T-cell (primary cell): ENCODE results near the gene KCNJ6. TPM values are rescaled to one million over a fixed set of nuclear protein-coding genes. Genes with fewer than 3 reads are reported as not detected.

ENCODE experiments used
- ATAC-seq, 4 experiments: fragments of 200-7000 bp in 3 of 4; fragments of 150-1000 bp in 1 of 4; cut with Tn5 transposase; replicated peaks in 1 of 4; 1 replicate in 3 of 4; 2 replicates in 1 of 4; pipeline ENCODE4 v1.10.0; 2021; ENCODE audit warnings: moderate library complexity in 3 of 4, mild to moderate bottlenecking in 2 of 4, moderate number of reproducible peaks in 1 of 4
- CTCF ChIA-PET, 2 donors: fragments of 300-600 bp; sonication (Branson Sonifier 250); formaldehyde crosslinking; loops; one replicate each; lab custom pipeline; 2022; ENCODE audit warnings: antibody characterized with exemption in 2 of 2; lab: Charles Lee
- POLR2A ChIA-PET, 2 donors: fragments of 300-600 bp; sonication (Branson Sonifier 250); formaldehyde crosslinking; loops; one replicate each; lab custom pipeline; 2022; ENCODE audit warnings: antibody characterized with exemption in 2 of 2; lab: Charles Lee
- DNase-seq, 35 experiments: peaks; one replicate each; pipeline versions ENCODE4 v3.0.0 to v3.0.0-alpha.2; 2013 to 2023
- H3K27ac ChIP-seq: one replicate; pipeline ENCODE4 v1.5.1; 2013; ENCODE audit warnings: low read length
- H3K27me3 ChIP-seq, 2 experiments: replicated peaks in 1 of 2; 1 replicate in 1 of 2; 2 replicates in 1 of 2; pipeline versions ENCODE4 v1.6.1 to v1.7.0; 2013; ENCODE audit warnings: low read length in 1 of 2, mixed read lengths in 1 of 2; ENCODE audit not compliant: control insufficient read depth in 2 of 2, insufficient read depth in 2 of 2; ENCODE audit errors: extremely low read depth in 1 of 2
- H3K36me3 ChIP-seq, 2 donors: 1 replicate in 1 of 2; 2 replicates in 1 of 2; pipeline versions ENCODE4 v1.6.1 to v1.7.0; 2013; ENCODE audit warnings: low read length in 1 of 2; ENCODE audit not compliant: control insufficient read depth in 2 of 2, insufficient read depth in 1 of 2; ENCODE audit errors: extremely low read depth in 1 of 2
- H3K4me1 ChIP-seq, 2 experiments: 1 replicate in 1 of 2; 2 replicates in 1 of 2; pipeline versions ENCODE4 v1.6.1 to v1.7.0; 2013; ENCODE audit warnings: low read length in 2 of 2, mixed read lengths in 1 of 2; ENCODE audit not compliant: insufficient read depth in 2 of 2, control insufficient read depth in 1 of 2; ENCODE audit errors: extremely low read depth in 1 of 2
- H3K4me3 ChIP-seq, 2 donors: 1 replicate in 1 of 2; 2 replicates in 1 of 2; pipeline versions ENCODE4 v1.5.1 to v1.7.0; 2013; ENCODE audit warnings: mild to moderate bottlenecking in 2 of 2, low read length in 1 of 2, moderate library complexity in 1 of 2; ENCODE audit not compliant: control insufficient read depth in 1 of 2; ENCODE audit errors: extremely low read depth in 1 of 2
- H3K9me3 ChIP-seq: 2 replicates; pipeline ENCODE4 v1.7.0; 2013
- H3K27ac Mint-ChIP-seq, 2 donors: one replicate each; pipeline ENCODE4 v1.8.0; 2020 to 2021; ENCODE audit warnings: mild to moderate bottlenecking in 2 of 2, mixed read lengths in 2 of 2
- H3K27me3 Mint-ChIP-seq, 2 donors: one replicate each; pipeline ENCODE4 v1.8.0; 2021 to 2022; ENCODE audit warnings: mixed read lengths in 2 of 2
- H3K36me3 Mint-ChIP-seq: one replicate; pipeline ENCODE4 v1.8.0; 2021; ENCODE audit warnings: mixed read lengths
- H3K4me1 Mint-ChIP-seq, 3 donors: one replicate each; pipeline ENCODE4 v1.8.0; 2020 to 2022; ENCODE audit warnings: mixed read lengths in 3 of 3, mild to moderate bottlenecking in 1 of 3
- H3K4me3 Mint-ChIP-seq, 3 donors: one replicate each; pipeline ENCODE4 v1.8.0; 2020 to 2022; ENCODE audit warnings: mild to moderate bottlenecking in 3 of 3, mixed read lengths in 3 of 3, moderate library complexity in 3 of 3
- H3K9me3 Mint-ChIP-seq, 3 donors: one replicate each; pipeline ENCODE4 v1.8.0; 2020 to 2022; ENCODE audit warnings: mixed read lengths in 3 of 3
- WGBS: methylation state at CpG from one replicate; pipeline ENCODE4 v1.1.5; 2013; ENCODE audit warnings: missing lambda C conversion rate; ENCODE audit not compliant: insufficient coverage; 5-methylcytosine and 5-hydroxymethylcytosine counted together
- total RNA-seq, 35 experiments: library from RNA in 6 of 35; stranded (reverse) in 6 of 35; fragments of 120-200 nt in 1 of 35; gene quantifications; one replicate each; pipeline versions ENCODE4 v1.2.1 to v1.2.4 and lab custom pipeline; 2013 to 2026

KCNJ6 gene
- total RNA-seq, 5 donors from 2014 or later (not counting 1 experiment from before 2014, with no cell fraction given) = not detected

DNA sequence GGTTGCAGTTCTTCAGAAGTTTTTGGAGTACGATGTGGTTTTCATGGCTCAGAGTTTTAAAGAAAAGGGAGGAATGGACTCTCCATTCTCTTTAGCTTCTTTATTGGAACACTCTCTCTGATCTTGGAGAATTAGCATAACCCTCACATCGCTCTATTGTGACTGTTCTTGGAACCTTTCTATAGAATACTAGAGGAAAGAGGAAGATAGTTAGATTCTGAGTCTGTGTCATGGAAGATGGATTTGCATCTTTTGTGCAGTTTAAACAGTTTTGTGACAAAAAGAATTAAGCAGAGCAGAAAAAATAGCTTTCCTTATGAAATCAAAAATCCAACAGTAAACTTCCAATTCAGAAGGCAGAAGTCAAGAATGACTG is 61.0 kb downstream of the KCNJ6 start:
- peaks cover 0 to 5% of the 10 kb centered on the region in 2 experiments for H3K27me3 ChIP-seq
- CTCF ChIA-PET = no interaction called here
- no peak overlapping the region for H3K4me3 ChIP-seq
- no peaks in the 10 kb centered on the region for H3K4me1 Mint-ChIP-seq
- H3K36me3 Mint-ChIP-seq = no peaks in the 10 kb centered on the region
- H3K36me3 ChIP-seq = no peaks in the 10 kb centered on the region
- DNase-seq (no peak), ATAC-seq (no peak)
- H3K9me3 ChIP-seq = no peaks in the 10 kb centered on the region
- H3K27ac Mint-ChIP-seq = no peak overlapping the region
- H3K4me3 Mint-ChIP-seq = no peak overlapping the region
- peaks cover 0 to 23% (median 10%) of the 10 kb centered on the region in 3 donors for H3K9me3 Mint-ChIP-seq
- no peak overlapping the region for H3K27ac ChIP-seq
- WGBS = no CpG with 5 or more reads among the region's 2 CpGs
- peaks cover 7 to 10% of the 10 kb centered on the region in 2 donors for H3K27me3 Mint-ChIP-seq
- POLR2A ChIA-PET = no interaction called here
- H3K4me1 ChIP-seq = no peaks in the 10 kb centered on the region

DNA sequence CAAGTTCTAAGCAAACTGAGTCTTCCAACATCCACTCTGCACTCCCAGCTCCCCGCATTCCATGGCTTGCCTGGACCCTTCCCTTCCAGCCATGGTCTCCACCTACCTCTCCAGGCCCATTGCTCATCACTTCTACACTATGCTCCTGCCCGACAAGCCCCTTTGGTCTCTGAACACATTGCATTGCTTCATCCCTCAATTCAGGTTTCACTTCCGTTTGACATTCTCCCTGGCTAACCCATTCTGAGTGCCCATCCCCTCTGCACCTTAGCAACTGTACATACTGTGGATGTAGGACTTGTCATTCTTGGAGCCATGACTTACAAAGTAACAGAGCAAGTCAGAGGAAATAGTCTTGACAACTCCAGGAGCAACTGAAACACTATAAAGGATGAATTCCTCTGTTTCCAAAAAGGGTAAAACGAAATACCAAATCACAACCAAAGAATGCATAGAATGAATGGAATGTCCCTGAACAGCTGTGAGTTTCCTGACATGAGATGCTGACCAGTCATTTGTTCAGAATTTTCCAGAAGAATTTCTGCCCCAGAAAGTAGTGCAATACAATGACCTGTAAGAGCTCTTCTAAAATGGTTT is 66.7 kb downstream of the KCNJ6 start:
- Histone ChIP-seq H3K4me3 (no peak overlapping the region), H3K27ac (no peak overlapping the region), H3K36me3 (no peaks in the 10 kb centered on the region), H3K9me3 (no peaks in the 10 kb centered on the region), H3K4me1 (no peaks in the 10 kb centered on the region), H3K27me3 (peaks cover 0 to 10% of the 10 kb centered on the region in 2 experiments)
- CTCF ChIA-PET = no interaction called here
- Mint-ChIP-seq H3K4me1 (no peaks in the 10 kb centered on the region), H3K27ac (no peak overlapping the region), H3K36me3 (no peaks in the 10 kb centered on the region), H3K9me3 (peaks cover 0 to 23% (median 10%) of the 10 kb centered on the region in 3 donors), H3K27me3 (peaks cover 18 to 20% of the 10 kb centered on the region in 2 donors), H3K4me3 (no peak overlapping the region)
- POLR2A ChIA-PET = no interaction called here
- no peak for ATAC-seq
- WGBS = 74% methylated on average over 2 of the region's 4 CpGs
- DNase-seq = no peak

DNA sequence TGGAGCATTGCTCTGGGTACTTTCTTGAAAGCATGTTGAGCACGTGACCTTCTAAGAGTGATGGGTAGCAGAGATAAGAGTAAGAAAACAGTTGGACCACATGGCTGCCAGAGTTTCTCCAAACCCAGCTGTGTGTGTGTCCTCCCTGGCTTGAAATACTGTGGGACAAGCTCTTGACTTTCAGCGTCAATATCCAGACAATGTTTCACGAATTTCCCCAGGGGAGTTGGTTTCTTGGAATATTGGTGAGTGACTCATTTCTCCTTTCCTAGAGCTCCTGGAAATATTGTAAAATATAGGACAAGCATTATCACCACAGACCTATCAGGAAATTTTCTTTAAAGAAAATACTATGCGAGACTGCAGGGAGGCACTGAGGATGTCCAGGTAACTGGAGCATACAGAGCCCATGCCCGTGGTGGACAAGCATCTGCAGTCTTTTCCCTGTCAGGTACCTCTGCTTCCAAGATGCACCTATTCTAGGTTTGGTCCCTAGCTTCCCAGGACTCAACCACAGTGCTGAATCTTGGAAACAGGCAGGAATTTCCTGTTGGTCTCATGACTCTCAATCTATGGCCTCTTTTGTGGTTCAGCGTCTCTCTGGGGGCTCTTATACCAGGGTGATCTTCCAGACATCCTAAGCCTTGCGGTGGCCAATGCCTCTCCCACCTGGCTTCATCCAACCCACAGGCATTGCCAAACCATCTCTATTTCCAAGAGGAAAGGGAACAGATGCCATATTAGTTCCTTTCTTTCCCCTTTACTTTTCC is 67.4 kb downstream of the KCNJ6 start:
- ATAC-seq (no peak), DNase-seq (no peak)
- ChIA-PET POLR2A (no interaction called here), CTCF (no interaction called here)
- no peak overlapping the region for H3K4me3 ChIP-seq
- Mint-ChIP-seq H3K9me3 (peaks cover 0 to 19% (median 10%) of the 10 kb centered on the region in 3 donors), H3K4me3 (no peak overlapping the region), H3K27me3 (peaks cover 20 to 23% of the 10 kb centered on the region in 2 donors), H3K36me3 (no peaks in the 10 kb centered on the region), H3K27ac (no peak overlapping the region), H3K4me1 (no peaks in the 10 kb centered on the region)
- no peaks in the 10 kb centered on the region for H3K36me3 ChIP-seq
- 69% methylated on average over 5 of the region's 7 CpGs for WGBS
- H3K9me3 ChIP-seq = no peaks in the 10 kb centered on the region
- H3K27ac ChIP-seq = no peak overlapping the region
- peaks cover 0 to 10% of the 10 kb centered on the region in 2 experiments for H3K27me3 ChIP-seq
- H3K4me1 ChIP-seq = no peaks in the 10 kb centered on the region

DNA sequence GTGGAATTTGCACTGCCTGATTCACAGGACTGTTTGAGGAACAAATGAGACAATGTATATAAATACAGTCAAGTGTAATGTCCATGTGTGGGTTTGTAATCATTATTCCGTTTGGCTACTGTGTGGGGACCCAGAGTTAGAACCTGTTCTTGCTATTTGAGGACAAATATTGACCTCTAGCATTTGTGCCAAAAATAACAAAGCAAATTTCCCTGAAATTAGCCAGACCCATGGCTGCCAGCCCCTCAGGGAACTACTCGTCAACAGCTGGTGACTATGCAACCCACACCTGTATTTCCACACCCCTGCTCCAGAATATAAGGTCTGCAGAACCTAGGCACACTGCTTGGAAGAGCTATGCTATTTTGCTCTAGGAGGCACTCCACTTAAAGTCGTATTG is 70.7 kb downstream of the KCNJ6 start:
- POLR2A ChIA-PET = no interaction called here
- no peak overlapping the region for H3K4me3 ChIP-seq
- WGBS = no CpG with 5 or more reads among the region's 3 CpGs

DNA sequence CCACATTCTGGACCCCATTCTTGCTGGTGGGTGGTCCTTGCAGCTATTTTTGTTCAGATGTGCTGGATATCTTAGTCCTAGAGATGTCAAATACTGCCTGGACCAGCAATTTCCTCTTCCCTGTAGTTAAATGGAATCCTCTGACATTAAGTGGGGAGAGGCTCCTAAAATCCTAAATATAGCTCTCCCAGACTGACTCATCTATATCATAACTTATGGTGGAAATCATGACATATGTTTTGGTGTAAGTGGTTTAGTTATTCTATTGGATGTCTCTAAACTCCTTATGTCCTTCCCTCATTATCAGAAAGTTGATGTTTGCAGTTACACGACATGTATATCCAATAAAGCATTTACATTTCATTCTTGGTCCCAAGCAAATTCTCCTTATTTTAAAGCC is 73.1 kb downstream of the KCNJ6 start:
- no peaks in the 10 kb centered on the region for H3K9me3 Mint-ChIP-seq
- no peak for ATAC-seq
- Histone ChIP-seq H3K36me3 (no peaks in the 10 kb centered on the region), H3K4me1 (no peaks in the 10 kb centered on the region), H3K9me3 (no peaks in the 10 kb centered on the region), H3K27me3 (peaks cover 0 to 5% of the 10 kb centered on the region in 2 experiments), H3K27ac (no peak overlapping the region), H3K4me3 (no peak overlapping the region)
- no peak for DNase-seq
- ChIA-PET POLR2A (no interaction called here), CTCF (no interaction called here)
- no peak overlapping the region for H3K4me3 Mint-ChIP-seq
- H3K27me3 Mint-ChIP-seq = peaks cover 13 to 16% of the 10 kb centered on the region in 2 donors
- no peaks in the 10 kb centered on the region for H3K36me3 Mint-ChIP-seq
- no peak overlapping the region for H3K27ac Mint-ChIP-seq
- WGBS = no CpG with 5 or more reads among the region's 1 CpG
- no peaks in the 10 kb centered on the region for H3K4me1 Mint-ChIP-seq

More for the DNA sequence above, 70.7 kb downstream of the KCNJ6 start:
- Mint-ChIP-seq H3K4me3 (no peak overlapping the region), H3K27ac (no peak overlapping the region), H3K27me3 (peaks cover 20 to 28% of the 10 kb centered on the region in 2 donors), H3K9me3 (no peaks in the 10 kb centered on the region), H3K4me1 (no peaks in the 10 kb centered on the region), H3K36me3 (no peaks in the 10 kb centered on the region)
- Histone ChIP-seq H3K9me3 (no peaks in the 10 kb centered on the region), H3K27ac (no peak overlapping the region), H3K36me3 (no peaks in the 10 kb centered on the region), H3K4me1 (no peaks in the 10 kb centered on the region), H3K27me3 (peaks cover 0 to 10% of the 10 kb centered on the region in 2 experiments)
- DNase-seq (no peak), ATAC-seq (no peak)
- CTCF ChIA-PET = interaction anchor here in 1 of 2 donors (0.6 kb wide), 1 partner anchor 649 kb away, joined by 4 read pairs; no protein-coding TSS in a partner anchor

DNA sequence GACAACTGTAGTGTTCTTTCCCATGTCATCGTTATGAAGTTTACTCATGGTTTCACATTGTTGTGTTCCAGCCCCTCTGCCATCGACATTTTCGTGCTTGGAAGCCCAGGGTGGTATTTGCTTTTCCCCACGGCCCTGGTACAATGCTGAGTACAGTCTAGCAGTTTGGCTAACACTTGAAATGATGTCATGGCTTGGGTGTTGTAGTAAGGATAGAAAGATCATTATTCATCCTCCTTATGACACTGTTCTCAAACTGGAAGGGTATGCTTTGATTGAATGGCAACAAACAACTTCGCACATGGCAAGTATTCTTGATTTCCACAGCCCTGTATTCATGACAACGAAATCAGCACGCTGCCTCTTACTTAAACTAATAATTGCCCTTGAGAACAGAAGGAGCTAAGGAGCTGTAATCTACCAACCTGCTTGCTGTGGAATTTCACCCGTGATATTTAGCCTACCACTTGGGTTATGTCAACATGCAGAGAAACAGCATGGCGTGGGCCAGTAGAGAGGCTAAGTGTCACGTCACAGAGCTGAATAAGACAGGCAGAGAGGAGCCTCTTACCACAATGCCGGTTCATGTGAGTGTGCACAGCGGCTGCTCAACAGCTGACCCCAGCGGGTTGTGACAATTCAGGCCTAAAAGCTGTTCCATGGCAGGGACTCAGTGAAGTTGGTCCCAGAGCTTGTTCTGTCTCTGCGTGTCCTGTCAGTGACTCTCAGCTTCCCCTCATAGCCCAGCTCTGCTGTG is 73.9 kb downstream of the KCNJ6 start:
- no peak overlapping the region for H3K27ac Mint-ChIP-seq
- Histone ChIP-seq H3K4me3 (no peak overlapping the region), H3K36me3 (no peaks in the 10 kb centered on the region), H3K27ac (no peak overlapping the region), H3K27me3 (no peaks in the 10 kb centered on the region), H3K4me1 (no peaks in the 10 kb centered on the region), H3K9me3 (no peaks in the 10 kb centered on the region)
- H3K4me1 Mint-ChIP-seq = no peaks in the 10 kb centered on the region
- H3K36me3 Mint-ChIP-seq = no peaks in the 10 kb centered on the region
- H3K27me3 Mint-ChIP-seq = peaks cover 6 to 12% of the 10 kb centered on the region in 2 donors
- no peaks in the 10 kb centered on the region for H3K9me3 Mint-ChIP-seq
- H3K4me3 Mint-ChIP-seq = no peak overlapping the region
- WGBS = 83% methylated on average over 10 of the region's 14 CpGs
- ChIA-PET POLR2A (no interaction called here), CTCF (no interaction called here)
- DNase-seq (no peak), ATAC-seq (no peak)
